ENCODE data around the gene STK32C. TPM values are rescaled to one million over a fixed set of nuclear protein-coding genes. Genes with fewer than 3 reads are reported as not detected.

Gene STK32C
- polyA plus RNA-seq, 1 donor from 2014 or later, result 23.2 TPM

- TF ChIP-seq RAD21 (conservative IDR thresholded peaks at IDR 0.05) (no peak), EZH2 (IDR thresholded peaks at IDR 0.05; ENCODE audit: borderline replicate concordance, insufficient read depth, low read length, poor library complexity, severe bottlenecking) (no peak)
Measured at GRCh38 chr10:132341781-132342180, 34.0 kb upstream of the STK32C start (continued).

GRCh38 chr10:132341017-132341416 is 33.3 kb upstream of the STK32C start:
- no peak overlapping the region for H3K4me2 ChIP-seq (ENCODE audit: low read length)
- no peaks in the 10 kb centered on the region for H3K9me3 ChIP-seq (ENCODE audit: low read length)
- H2AFZ ChIP-seq (ENCODE audit: low read depth, low read length), result no peak overlapping the region
- no peak overlapping the region for H3K4me3 ChIP-seq (ENCODE audit: low read length)
- no peak overlapping the region for H3K27ac ChIP-seq (ENCODE audit: low read length)
- no peaks in the 10 kb centered on the region for H3F3A ChIP-seq (ENCODE audit: insufficient read depth, low read length, poor library complexity, severe bottlenecking)
- no peaks in the 10 kb centered on the region for H3K27me3 ChIP-seq (ENCODE audit: insufficient read depth, low read depth, low read length)
- no peaks in the 10 kb centered on the region for H3K9me2 ChIP-seq (ENCODE audit: insufficient read depth, low read length)
- TF ChIP-seq POLR2AphosphoS5 (IDR thresholded peaks at IDR 0.05) (no peak), TAF1 (IDR thresholded peaks at IDR 0.05; ENCODE audit: low read depth) (no peak), CTCF (IDR thresholded peaks at IDR 0.05; ENCODE audit: poor library complexity, severe bottlenecking) (no peak), MXI1 (conservative IDR thresholded peaks at IDR 0.05; ENCODE audit: poor library complexity, severe bottlenecking) (no peak), REST (IDR thresholded peaks at IDR 0.05; ENCODE audit: borderline replicate concordance) (no peak), EZH2 (IDR thresholded peaks at IDR 0.05; ENCODE audit: borderline replicate concordance, insufficient read depth, low read length, poor library complexity, severe bottlenecking) (no peak)
- no peak overlapping the region for H3K9ac ChIP-seq (ENCODE audit: low read length)
- no peaks in the 10 kb centered on the region for H3K36me3 ChIP-seq (ENCODE audit: insufficient read depth, low read length)
- H3K79me2 ChIP-seq (replicated peaks; ENCODE audit: insufficient read depth, low read length), result no peaks in the 10 kb centered on the region
- H4K20me1 ChIP-seq (ENCODE audit: insufficient read depth), result no peaks in the 10 kb centered on the region

GRCh38 chr10:132339276-132339675 is 31.5 kb upstream of the STK32C start:
- H3K4me3 ChIP-seq (ENCODE audit: low read length), result no peak overlapping the region
- no peaks in the 10 kb centered on the region for H3K27me3 ChIP-seq (ENCODE audit: insufficient read depth, low read depth, low read length)
- no peak overlapping the region for H3K9ac ChIP-seq (ENCODE audit: low read length)
- H3K9me3 ChIP-seq (ENCODE audit: low read length), result no peaks in the 10 kb centered on the region
- H4K20me1 ChIP-seq (ENCODE audit: insufficient read depth), result no peaks in the 10 kb centered on the region
- H2AFZ ChIP-seq (ENCODE audit: low read depth, low read length), result no peak overlapping the region
- H3K4me2 ChIP-seq (ENCODE audit: low read length), result no peak overlapping the region
- H3K36me3 ChIP-seq (ENCODE audit: insufficient read depth, low read length), result no peaks in the 10 kb centered on the region
- H3F3A ChIP-seq (ENCODE audit: insufficient read depth, low read length, poor library complexity, severe bottlenecking), result no peaks in the 10 kb centered on the region
- TF ChIP-seq MXI1 (conservative IDR thresholded peaks at IDR 0.05; ENCODE audit: poor library complexity, severe bottlenecking) (no peak), POLR2AphosphoS5 (IDR thresholded peaks at IDR 0.05) (no peak), RAD21 (conservative IDR thresholded peaks at IDR 0.05) (no peak), REST (IDR thresholded peaks at IDR 0.05; ENCODE audit: borderline replicate concordance) (no peak), EP300 (conservative IDR thresholded peaks at IDR 0.05; ENCODE audit: poor library complexity, severe bottlenecking) (no peak), CTCF (IDR thresholded peaks at IDR 0.05; ENCODE audit: poor library complexity, severe bottlenecking) (no peak), TAF1 (IDR thresholded peaks at IDR 0.05; ENCODE audit: low read depth) (no peak), SMC3 (conservative IDR thresholded peaks at IDR 0.05; ENCODE audit: poor library complexity) (no peak), EZH2 (IDR thresholded peaks at IDR 0.05; ENCODE audit: borderline replicate concordance, insufficient read depth, low read length, poor library complexity, severe bottlenecking) (no peak)
- H3K79me2 ChIP-seq (replicated peaks; ENCODE audit: insufficient read depth, low read length), result no peaks in the 10 kb centered on the region
- H3K9me2 ChIP-seq (ENCODE audit: insufficient read depth, low read length), result no peaks in the 10 kb centered on the region
- H3K27ac ChIP-seq (ENCODE audit: low read length), result no peak overlapping the region

Measured in neural cell (in vitro differentiated cells).